Measurements from ENCODE around the gene SARDH.

Gene SARDH, protein sequence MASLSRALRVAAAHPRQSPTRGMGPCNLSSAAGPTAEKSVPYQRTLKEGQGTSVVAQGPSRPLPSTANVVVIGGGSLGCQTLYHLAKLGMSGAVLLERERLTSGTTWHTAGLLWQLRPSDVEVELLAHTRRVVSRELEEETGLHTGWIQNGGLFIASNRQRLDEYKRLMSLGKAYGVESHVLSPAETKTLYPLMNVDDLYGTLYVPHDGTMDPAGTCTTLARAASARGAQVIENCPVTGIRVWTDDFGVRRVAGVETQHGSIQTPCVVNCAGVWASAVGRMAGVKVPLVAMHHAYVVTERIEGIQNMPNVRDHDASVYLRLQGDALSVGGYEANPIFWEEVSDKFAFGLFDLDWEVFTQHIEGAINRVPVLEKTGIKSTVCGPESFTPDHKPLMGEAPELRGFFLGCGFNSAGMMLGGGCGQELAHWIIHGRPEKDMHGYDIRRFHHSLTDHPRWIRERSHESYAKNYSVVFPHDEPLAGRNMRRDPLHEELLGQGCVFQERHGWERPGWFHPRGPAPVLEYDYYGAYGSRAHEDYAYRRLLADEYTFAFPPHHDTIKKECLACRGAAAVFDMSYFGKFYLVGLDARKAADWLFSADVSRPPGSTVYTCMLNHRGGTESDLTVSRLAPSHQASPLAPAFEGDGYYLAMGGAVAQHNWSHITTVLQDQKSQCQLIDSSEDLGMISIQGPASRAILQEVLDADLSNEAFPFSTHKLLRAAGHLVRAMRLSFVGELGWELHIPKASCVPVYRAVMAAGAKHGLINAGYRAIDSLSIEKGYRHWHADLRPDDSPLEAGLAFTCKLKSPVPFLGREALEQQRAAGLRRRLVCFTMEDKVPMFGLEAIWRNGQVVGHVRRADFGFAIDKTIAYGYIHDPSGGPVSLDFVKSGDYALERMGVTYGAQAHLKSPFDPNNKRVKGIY

DNA sequence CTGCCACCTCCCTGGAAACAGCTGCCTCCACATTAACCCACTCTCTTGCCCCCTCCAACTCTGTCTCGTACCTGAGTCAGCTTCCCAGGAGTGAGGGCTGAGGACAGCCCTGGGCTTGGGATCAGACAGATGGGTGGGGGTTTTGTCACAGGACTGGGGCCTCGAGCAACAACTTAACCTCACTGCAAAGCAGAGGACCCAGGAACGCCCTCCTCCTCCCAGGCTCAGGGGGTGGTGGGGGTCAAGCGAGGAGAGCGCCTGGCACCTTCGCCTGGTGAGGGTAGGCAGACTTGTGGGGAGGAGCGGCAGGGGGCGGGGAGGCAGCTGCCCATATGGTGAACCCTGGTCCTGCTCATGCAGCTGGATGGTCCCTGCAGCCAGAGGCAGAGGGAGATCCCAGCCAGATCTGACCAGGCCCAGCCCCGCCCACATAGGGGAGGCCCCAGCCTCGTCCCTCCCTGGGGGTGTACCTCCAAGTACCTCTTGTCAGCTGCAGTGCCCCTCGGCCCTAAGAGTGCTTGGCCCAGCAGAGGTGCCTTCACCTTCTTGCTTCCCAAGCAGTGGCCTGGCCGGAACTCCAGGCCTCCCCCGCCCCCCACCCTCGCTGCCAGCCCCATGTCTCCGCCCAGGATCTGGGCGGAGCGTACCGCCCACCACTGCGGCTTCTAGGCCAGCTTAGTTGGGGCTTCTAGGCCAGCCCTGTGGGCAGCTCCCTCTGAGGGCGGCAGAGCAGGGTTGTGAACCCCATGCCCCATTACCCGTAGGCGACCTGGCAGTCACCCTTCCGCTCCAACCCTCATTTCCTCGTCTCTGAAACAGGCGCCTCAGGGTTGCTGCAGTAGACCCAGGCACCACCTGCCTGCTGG is at the start of gene SARDH:
SARDH (minus strand) TSS at position 579 of the 866 bp plus-strand sequence. CDS start 4,179 bp downstream, outside the sequence.
- DNase-seq: peak; percentile 64

DNA sequence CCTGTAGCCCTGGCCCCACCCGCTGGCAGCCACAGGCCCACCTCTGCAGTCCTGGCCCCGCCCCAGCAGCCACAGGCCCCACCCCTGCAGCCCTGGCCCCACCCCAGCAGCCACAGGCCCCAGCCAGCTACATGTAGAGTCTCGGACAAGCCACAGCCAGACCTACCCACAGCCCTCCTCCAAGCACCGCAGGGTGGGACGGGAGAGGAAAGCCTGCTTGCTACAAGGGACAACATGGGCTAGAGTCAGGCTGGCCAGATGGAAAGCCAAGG is 49.5 kb upstream of the SARDH start:
- DNase-seq: peak; percentile 20

DNA sequence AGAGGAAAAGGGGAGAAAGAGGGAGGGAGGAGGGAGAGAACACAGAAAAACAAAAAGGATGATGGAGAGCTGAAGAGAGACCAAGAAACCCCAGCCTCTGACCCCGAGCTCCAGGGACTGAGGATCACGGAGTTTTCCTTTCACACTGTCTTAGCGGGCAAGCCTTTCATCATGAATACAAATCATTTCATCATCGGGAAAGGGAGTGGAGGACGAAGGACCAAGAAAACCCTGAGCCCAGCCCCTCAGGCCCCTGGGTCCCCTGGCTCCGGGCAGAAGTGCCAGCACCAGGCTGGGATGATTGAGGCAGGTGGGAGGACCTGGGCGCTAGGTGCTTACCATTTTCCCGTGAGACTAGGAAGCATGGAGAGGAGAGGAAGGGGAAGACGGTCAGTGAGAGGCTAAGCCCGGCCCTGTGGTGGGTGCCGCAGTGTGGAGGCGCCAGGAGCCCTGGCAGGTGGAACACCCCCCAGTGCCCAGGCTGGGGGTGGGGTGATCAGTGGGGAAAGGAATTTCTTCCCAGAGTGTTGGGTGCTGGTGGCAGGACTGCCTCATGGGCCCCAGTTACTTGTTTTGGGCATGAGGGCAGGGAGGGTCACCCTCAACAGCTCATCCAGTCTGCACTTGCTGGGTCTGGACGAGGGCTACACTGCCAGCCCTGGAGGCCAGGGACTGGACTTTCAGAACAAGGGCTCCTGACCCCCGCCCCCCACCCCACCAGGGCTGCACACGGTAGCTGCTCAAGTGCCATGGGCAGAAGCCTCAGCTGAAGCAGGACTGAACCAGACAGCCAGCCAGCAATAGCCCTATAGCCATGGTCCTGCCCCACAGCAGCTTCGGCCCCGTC is 49.0 kb upstream of the SARDH start:
- DNase-seq: no peak

DNA sequence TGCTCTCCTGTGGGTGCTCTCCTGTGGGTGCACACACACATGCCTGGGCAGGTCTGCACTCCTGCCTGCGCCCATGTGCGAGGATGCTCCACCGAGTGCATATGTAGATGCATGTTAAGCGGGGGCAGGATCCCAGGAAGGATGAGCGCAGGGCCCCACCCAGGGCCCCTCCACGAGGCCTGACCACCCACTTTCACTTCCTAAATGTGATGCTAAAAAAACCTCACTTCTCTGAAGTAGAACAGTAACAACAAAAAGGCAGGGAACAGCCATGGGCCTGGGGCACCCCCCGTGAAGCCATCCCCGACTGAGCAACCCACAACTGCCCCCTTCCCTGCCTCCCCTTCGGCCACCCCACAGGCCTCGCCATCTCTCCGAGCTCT is 48.2 kb upstream of the SARDH start:
- DNase-seq: no peak

DNA sequence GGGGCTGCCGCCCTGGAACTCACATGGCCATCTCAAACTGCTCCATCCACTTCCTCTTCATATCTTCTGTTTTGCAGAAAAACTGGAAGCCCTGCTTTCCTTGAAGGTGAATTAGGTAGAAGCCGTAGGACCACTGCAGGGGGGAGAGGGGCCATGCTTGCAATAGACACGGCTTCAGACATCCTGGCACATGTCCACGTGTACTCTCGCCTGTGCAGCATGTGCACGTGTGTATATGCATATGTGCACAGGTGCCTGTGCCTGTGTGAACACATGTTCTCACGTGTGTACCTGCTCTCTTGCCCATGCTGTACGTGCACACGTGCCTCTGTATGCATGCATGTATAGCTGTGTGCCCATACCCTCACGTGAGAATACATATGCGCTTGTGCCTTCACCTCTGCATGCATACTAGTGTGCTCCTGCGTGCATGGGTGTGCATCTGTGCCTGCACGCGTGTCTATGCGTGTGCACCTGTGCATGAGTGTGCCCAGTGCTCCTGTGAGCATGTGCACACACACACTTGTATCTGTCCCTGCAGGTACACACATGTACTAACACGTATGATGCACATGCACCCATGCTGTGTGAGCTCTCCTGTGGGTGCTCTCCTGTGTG is 47.7 kb upstream of the SARDH start:
- DNase-seq: no peak

DNA sequence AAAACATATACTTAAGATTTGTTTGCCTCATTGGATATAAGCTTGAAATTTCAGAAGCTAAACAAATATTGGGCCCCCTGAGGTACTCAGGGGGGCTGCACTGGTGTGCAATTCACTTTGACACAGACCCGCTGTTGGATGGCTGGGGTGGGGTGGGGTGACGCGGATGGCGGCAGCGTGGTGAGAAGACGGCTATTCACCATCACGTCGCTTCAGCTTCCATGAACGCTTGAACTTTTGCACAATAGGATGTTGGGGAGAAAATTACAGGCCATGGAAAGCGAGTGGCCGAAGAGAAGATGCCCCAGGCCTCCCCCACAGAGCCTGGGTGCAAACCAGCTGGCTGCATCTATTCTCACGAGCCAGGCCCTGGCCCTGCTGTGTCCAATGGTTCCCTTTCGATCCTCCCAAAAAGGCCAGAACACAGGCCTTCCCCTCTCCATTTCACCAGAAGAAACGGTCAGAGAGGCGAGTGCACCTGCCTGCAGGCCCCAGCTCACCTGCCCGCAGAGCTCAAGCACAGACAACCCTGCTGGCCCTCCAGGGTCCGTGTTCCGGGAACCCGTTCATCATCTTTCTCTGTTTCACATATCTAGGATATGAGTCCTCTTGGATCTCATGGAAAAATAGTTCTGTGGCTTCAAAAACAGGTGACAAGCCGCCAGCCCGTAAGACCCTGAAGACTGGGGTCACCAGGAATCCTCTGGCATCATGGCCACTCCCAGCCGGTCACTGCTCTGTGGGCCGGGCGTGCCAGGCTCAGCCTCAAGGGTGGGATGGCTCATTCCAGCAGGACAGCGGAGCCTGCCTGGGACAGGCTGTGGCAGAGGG is 46.8 kb upstream of the SARDH start:
- DNase-seq: no peak

DNA sequence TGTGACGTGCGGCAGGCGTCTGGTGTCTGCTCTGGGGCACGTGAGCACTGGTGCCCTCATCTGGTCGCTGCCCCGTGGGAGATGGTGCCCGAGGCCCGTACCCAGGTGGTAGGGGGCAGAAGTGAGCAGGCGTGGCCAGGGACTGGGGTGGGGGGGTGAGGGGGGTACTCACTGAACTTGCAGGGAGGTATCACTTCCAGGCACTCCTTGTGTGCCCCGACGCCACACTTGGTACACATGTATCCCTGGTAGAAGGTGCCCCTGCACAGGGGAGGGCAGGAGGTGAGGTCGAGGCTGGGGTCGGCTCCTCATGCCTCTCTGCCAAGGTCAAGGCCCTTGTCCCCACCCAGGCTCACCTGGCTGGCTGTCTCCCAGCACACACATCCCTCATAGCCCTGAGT is 45.2 kb upstream of the SARDH start:
- no peak for DNase-seq

DNA sequence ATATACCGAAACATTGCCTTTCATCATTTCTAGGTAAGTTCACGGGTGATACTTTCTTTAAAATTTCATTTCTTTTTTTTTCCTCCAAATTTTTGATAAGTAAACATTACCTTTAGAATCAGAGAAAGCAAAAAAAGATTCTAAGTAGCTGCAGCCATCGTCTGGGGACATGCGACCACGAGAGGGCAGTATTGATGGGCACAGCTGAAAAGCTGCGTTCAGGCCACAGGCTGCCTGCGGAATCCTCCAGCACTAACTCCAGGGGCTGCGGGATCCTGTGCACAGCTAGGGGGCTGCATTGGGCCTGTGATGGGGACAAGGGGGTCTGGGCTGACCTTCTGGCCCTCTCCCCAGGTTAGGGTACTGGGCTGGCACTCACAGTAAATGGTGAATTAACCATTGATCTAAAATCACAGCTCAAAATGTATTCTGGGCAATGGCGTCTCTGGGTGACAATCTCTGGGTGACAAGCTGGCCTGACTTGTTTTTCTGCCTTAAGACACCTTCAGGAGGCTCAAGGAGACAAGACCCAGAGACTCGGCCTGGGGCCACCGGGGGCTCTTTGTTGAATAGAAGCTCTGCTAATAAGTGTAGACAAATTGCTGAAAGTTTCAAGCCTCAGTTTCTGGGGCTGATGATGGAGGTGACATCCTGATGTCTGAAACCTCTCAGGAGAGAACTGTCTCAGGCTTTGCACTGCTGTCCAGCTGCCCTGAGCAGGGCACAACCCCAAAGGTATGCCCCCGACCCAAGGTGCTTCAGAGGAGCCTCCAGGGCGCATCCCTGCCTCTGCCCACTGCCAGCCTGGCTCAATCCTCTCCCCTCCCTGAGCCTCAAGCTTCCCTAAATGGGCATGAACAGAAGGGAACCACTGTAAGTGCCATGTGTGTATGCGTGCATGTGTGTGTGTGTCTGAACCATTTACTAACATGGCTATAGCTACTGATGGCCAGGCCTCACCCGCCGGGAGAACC is 44.3 kb upstream of the SARDH start:
- DNase-seq: no peak

DNA sequence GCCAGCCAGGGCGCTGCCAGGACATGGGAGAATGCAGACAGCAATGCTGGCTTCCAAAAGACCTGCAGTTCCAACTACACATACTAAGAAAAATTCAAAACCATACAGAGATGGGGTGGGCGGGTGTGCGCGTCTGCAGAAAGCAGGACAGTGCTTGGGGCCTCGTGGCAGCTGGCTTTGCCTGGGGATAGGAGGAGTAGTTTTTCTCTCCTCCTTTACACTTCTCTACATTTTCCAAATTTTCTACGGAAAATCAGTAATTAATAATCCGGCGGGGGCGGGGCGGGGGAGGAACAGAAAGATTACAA is 43.6 kb upstream of the SARDH start:
- no peak for DNase-seq

DNA sequence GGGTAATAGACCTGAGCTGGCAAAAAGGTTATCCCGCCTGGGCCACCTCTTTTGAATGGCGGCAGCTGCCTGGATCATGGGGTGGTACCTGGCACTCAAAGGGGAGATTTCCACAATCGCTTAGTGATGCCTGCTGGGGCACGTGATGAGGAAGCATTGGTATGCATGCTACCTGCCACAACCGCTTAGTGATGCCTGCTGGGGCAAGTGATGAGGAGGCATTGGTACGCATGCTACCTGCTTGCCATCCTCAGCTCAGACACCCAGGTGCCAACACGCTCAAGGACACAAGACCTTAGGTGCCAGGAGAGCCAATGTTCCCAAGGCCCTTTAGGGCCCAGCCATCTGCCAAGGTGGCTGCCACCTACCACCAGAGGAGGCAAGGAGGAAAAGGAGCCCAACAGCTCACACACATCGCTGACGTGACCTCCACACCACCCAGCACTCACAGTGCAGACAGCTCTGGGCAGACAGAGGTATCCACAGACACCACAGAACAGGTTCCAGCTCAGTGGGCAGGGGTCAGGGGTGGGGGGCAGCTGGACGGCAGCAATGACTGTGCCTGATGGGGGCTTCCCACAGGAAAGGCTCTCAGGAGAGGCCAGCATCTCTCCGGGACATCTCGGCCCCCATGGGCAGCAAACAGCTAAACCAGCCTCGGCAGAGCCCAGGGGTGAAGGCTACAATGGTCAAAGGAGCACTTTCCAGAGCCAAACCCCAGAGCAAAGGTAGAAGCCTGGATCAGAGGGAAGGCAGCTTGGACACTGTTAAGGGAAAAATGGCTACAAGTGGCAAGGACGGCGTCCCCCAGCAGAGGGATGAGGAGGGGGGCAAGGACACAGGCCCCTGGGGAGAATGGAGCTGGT is 43.0 kb upstream of the SARDH start:
- no peak for DNase-seq

DNA sequence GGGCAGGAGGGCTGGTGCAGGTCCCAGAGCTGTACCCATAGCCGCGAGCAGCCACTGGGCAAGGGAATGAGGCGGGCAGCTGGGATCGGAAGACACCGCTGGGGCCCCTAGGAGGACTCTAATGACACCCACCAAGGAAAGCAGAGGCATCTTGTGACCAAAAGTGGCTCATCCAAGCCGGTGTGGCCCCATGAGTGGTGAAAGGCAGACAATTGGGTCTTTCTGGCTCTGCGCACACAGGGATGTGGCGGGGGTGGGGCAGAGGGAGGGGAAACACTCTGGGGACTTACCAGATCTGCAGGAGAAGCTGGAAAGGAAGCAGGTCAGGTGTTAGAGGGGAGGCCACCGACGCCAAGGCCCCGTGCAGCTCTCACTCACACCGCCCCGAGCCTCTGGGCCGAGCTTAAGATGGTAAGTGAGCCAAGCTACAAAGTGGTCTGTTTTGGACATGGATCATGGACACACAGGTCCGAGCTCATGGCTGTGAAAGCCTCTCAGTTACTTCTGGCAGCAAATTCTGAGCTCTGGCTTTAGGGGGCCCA is 42.3 kb upstream of the SARDH start:
- DNase-seq: no peak

DNA sequence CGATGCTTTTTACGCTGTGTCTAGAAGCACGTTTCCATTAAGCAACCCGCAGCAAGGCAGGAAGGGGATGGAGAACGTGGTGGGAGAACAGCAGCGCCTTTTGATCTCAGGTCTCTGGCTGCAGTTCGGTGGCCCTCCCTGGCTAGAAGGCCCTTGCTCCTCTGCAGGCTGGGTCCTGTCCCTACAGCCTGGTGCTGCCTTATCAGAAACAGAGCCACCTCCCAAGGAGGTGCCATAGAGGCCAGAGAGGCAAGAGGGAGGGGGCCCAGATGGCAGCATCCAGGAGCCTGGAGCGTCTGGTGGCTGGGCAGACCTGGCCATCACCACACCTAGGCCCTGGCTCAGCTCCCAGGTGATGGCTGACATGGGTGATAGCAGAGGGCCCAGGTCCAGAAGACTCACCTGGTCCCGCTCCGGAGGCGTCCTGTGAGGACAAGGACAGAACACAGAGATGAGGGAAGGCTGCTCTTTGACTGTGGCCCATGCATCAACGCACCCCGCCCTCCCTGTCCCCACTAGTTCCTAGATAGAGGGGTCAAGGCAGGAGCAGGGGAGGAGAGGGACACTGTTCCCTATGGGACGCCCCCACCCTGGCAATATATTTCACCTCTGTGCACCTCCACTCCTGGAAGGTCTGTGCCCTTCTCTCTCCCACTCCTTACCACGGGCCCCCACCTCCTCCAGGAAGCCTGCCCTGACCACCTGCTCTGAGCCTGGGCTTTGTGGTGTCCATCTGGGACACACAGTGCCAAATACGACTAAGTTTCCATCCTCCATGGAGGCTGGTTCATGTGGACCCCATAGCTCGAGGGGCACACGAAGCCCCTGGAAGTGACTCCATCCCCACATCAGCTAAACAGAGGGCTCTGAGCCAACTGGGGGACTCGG is 41.6 kb upstream of the SARDH start:
- DNase-seq: no peak

DNA sequence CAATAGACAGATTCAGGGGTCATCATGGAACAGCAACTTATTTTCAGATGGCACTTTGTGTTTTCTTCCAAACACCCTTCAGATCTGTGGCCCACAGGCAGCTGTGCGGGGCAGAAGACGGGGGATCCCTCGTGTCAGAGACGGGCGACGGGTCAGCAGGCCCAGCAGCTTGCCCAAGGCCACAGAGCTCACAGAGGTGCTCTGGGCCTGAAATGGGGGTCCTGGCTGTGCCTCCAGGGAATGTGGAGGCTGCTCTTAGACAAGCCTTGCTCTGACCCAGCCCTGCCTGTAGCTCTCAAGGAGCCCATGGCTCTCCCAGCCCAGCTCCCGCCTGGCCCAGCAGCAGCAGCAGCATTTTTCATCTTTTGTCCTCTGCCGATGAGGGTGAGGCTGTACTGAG is 40.9 kb upstream of the SARDH start:
- no peak for DNase-seq

DNA sequence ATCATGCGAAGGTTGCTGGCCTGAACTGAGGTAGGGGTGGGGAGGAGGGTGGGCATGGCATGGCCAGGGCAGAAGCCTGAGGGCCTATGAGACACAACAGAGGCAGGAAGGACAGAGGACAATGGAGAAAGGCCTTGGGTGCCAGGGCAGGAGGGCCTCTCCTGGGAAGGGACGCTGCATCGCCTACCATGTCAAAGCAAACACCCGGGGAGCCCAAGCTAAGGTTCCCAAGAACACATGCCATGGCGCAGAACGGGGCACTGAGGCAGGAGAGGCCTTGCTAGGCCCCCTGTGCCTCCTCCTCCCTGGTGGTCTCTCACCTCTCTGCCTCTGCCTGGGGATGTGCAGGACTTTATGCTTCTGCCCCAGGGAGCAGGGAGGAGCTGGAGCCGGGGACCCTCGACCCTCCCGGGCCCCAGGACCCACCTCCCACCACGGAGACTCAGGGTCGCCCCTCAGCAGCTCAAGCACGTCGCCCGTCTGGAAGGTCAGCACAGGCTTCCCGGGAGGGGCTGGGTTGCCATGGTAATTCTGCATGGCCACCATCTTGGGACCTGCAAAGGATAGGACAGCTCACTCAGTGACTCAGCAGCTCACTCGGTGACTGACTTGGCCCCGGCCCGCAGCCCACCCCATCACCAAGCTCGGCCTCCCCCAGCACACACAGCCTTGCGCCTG is 40.3 kb upstream of the SARDH start:
- no peak for DNase-seq

DNA sequence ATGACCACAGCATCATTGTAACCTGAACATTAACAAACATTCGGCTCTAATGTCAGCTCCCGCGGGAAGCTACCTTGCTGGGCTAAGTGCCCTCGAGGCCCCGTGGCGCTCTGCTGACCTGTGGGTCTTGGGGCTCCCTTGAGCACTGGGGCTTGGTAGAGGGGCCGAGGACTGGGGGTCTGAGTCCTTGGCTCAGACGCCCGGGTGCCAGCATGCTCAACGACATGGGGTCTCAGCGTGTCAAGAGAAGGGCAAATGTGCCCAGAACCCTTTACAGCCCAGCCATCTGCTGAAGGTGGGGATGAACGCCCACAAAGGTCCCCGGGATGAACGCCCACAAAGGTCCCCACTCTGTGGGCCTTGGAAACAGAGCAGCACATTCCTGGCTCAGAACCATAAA is 39.7 kb upstream of the SARDH start:
- no peak for DNase-seq

DNA sequence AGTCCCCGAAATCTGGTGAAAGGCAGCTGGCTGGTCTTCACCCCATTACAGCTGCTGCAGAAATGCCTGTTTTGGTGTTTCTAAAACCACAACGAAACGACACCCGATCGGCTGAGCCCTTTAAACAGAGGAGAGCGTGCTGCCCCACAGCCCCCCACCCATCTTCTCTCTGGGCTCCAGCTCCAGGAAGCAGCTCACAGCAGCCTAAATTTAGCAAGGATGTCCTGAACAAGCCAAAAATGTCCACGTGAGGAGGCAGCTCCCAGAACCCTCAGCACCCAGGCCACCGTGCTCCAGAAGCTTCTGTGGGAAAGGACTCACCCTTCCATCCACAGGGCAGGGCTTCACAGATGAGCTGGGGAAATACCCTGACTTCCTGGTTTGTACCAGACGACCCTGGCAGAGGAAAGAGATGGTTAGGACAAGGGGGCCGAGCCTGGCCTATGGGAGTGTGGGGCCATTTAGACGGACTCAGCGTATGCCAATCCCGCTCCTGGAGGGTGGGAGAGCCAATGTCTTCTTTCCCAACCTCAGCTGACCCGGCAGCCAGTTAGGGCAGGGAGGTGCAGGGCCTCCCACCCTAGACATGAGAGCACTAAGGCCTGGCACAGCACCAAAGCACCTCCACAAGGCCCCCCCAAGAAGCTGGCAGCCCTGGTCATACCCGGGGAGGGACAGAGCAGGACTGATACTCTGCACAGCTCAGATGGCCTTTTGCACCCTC is 39.1 kb upstream of the SARDH start:
- DNase-seq: no peak
